Measurements from ENCODE around the gene NPR2. TPM values are rescaled to one million over a fixed set of nuclear protein-coding genes. Genes with fewer than 3 reads are reported as not detected.

Gene NPR2
- total RNA-seq, 1 donor from 2014 or later, result 24.2 TPM

DNA sequence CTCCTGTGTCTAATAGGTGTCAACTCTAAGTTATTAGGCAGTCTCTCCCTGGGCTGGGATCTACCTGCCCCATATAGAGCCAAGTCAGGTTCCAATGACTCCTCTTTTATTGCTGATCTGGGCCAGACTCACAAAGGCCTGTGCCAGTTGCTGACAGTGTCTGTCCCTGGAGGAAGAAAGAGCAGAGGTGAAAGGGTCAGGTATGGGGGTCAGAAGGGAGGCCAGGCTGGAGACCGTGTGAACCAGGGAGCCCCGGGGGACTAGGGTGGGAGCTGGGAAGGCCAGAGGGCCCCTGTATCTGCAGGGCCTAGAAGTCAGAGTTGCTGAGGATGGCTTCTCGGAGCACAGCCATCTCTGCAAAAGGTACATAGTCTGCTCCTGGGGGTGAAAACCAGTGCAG, 26.9 kb downstream of the NPR2 start:
- ATAC-seq (ENCODE audit: poor library complexity), result no peak
- DNase-seq, result no peak

DNA sequence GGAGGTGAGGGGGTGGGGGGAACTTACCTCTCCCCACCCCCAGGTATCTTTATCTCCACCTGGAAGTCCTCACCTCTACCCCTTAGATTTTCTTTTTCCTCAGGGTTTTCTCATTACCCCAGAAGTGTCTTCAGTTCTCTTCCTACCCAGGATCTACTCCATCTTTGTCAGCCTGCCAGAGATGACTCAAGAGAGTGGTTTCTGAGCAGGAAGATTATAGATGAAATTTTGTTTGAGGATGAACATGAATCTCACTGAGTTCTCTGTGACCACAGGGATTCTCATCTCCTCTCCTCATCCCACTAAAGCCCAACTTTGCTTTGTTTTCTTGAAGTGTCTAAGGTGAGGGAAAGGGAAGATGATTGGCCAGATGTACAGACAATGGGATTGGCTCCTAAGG, 28.7 kb downstream of the NPR2 start:
- no peak for ATAC-seq (ENCODE audit: poor library complexity)
- intact Hi-C loops (cut with DNase I), result no loop called here
- DNase-seq, result no peak

More for the DNA sequence above, 26.9 kb downstream of the NPR2 start:
- intact Hi-C loops (cut with DNase I), result no loop called here

DNA sequence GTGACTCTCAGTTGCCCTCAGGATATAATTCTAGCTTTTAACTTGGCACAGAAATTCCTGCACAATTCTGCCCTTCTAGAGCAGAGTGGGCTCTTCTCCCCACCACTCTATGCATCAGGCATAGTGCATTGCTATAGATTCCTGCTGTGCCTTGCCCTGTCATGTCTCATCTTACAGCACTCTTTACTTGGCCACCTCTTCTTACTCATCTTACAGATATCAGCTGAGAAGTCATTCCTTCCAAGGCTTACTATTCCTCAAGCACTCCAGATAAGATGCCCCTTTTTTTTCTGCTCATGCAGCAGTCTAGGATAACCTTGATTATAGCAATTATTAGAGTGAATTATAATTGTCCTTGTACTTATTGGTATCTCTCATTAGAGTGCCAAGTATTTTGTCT, 31.5 kb downstream of the NPR2 start:
- intact Hi-C loops (cut with DNase I), result no loop called here
- DNase-seq (no peak), ATAC-seq (ENCODE audit: poor library complexity) (no peak)

DNA sequence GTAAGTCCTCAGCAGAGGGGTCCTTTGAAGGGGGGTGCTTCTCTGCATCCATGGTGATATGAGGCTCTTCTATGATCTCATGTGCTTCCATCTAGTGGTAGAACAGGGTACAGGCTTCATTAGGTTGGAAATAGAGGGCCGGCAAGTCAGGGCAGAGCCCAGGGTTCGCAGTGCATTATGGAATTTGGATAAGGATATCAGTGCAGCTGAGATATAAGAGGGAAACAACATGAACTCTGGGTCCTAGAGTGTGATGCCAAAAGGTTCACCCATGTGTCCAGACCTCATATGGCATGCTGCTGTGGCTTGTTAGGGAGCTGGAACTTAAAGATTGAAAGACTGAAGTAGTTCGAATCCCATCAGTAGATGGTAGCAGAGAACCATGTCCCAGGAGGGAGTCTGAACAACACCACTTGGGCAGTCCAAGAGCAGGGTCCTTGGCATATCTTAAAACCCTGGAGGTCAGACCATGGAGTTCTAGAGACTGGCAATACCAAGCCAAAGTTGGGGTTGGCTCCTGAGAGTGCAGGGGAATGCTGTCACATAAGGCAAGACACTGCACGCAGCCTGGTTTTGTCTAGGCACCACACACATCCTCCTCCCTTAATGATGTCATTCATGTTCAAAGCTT, 34.8 kb downstream of the NPR2 start:
- ATAC-seq (ENCODE audit: poor library complexity), result peak; percentile 41
- intact Hi-C loops (cut with DNase I), result loop anchor here (5.0 kb wide), 1 partner anchor 34 kb away; the partner anchor contains the start of gene NPR2
- no peak for DNase-seq

DNA sequence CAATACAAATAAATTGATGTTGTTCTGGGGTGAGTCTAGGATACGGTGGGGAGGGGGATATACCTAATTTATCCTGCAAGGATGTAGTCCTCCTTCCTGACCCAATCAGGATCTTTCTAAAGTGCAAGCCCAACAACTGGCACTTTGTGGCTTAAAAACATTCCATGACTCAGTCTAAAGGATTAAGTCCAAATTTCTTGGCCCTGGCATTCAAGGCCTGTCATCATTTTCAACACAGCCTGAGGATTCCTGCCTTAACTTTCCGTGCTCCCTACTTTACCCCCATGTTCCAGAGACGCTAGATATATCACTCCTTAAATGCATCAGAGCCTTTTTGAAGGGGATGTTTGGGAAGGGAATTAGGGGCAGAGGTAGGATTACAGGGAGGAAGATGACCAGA, 36.1 kb downstream of the NPR2 start:
- intact Hi-C loops (cut with DNase I), result loop anchor here (5.0 kb wide), 1 partner anchor 35 kb away; the partner anchor contains the start of gene NPR2
- ATAC-seq (ENCODE audit: poor library complexity) (no peak), DNase-seq (no peak)

DNA sequence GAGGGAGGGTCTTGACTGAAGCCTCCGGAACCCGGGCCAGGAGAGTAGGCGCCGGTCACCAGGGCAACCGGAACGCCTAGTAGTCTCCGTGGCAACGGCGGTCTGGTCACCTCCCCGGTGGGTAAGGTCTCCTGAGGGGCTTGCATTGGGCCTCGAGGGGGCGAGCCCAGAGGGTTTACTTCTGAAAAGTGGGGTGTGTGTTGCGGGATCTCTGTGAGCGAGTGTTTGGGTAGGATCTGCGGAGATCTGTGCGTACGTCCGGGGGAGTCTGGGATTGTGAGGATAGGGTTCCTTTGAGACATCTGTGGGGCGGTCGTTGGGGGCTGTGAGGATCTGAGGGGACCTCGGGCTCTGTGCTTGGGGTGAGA, 37.3 kb downstream of the NPR2 start, which contains the start of gene FAM221B:
Gene FAM221B (minus strand): TSS at position 17 of the 368 bp plus-strand sequence. CDS start 2,571 bp downstream, outside the sequence.
- ATAC-seq (ENCODE audit: poor library complexity) (no peak), DNase-seq (no peak)
- intact Hi-C loops (cut with DNase I), result loop anchor here (5.0 kb wide), 1 partner anchor 36 kb away; the partner anchor contains the start of gene NPR2

DNA sequence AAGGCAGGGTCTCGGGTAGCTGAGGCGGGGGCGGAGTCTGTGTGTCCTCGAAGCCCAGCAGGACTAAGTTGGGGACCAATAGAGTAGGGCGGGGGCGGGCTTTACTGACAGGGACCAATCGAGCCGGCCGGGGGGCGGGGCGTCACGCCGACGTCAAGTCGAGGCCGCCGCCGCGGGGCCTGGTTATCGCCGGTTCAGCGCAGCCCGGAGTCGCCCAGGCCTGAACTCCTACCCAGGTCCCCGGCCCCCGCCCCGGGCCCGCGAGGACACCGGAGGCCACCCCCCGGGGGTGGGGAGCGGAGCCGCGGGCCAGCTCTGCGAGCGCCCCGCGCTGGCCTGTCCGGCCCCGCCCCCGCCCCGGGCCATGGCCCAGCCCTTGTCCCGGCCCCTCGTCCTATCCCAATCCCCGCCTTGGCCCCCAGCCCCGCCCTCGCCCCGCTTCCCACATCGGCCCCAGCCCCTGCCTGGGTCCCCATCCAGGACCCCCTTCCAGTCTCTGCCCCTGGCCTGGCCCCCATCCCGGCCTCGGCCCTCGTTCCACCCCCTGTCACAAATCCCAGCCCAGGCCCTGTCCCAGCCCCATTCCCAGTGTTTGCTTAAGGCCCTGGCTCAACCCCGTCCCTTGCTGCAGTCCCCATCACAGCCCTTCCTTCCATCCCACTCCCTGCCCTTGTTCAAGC, 37.8 kb downstream of the NPR2 start, which contains the start of gene TMEM8B:
Gene TMEM8B (plus strand): TSS at position 145 of the 680 bp plus-strand sequence. CDS start 220 bp downstream, at position 365.
- ATAC-seq (ENCODE audit: poor library complexity) (peak; percentile 93), DNase-seq (peak; percentile 99)
- intact Hi-C loops (cut with DNase I), result loop anchor here (5.0 kb wide), 1 partner anchor 37 kb away; the partner anchor contains the start of gene NPR2

DNA sequence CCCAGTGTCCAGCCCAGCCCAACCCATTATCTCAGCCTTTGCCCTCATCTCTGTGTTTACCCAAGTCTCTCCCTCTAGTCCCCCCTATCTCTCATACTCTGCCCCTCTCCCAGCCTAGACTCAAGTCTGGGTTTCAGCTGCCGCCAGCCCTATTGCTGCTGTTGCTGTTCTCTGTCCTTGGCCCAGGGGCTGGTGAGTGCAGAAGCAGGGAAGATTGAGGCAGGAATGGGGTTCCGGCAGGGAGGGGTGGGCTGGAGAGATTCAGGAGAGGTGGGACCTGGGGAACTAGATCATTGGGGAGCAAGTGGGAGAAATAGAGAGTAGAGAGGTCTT, 38.3 kb downstream of the NPR2 start:
- intact Hi-C loops (cut with DNase I), result loop anchor here (5.0 kb wide), 1 partner anchor 37 kb away; the partner anchor contains the start of gene NPR2
- ATAC-seq (ENCODE audit: poor library complexity) (no peak), DNase-seq (no peak)

DNA sequence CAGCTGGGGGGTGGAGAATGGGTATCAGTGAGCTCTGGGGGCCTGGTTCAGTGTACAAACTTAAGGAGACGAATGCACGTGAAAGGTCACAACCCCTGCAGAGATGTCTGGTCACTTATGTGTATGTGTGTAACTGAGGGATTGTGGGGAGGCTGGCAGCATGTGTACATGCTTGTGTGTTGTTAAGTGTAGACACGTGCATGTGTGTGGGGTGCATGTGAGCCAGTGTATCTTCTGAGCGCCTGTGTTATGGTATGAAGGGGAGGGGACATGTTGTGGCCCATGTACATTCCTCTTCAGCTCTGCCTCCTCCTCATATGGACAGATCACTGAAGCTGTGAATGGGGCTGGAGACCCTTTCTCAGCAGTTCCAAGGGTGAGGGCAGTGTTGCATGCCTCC, 39.6 kb downstream of the NPR2 start:
- intact Hi-C loops (cut with DNase I), result no loop called here
- ATAC-seq (ENCODE audit: poor library complexity) (no peak), DNase-seq (no peak)

DNA sequence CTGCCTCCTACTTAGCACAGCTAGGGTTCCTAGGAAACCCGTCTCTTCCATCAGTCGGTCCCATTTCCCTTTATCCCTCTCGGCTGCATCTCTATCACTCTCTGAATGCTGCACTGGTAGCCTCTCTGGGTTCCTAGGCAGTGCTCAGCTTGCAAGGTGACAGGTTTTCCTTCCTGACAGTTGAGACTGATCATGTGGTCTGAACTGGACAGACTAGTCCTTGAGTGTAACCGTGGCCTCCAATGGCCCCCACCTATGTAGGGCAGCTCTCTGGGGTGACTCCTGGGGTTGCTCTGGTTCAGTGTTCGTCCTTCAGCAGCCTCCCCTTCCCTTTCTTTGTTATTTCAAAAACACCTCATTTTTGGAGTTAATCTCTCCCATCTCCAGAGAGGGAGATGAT, 41.4 kb downstream of the NPR2 start:
- DNase-seq, result no peak
- intact Hi-C loops (cut with DNase I), result no loop called here
- no peak for ATAC-seq (ENCODE audit: poor library complexity)

DNA sequence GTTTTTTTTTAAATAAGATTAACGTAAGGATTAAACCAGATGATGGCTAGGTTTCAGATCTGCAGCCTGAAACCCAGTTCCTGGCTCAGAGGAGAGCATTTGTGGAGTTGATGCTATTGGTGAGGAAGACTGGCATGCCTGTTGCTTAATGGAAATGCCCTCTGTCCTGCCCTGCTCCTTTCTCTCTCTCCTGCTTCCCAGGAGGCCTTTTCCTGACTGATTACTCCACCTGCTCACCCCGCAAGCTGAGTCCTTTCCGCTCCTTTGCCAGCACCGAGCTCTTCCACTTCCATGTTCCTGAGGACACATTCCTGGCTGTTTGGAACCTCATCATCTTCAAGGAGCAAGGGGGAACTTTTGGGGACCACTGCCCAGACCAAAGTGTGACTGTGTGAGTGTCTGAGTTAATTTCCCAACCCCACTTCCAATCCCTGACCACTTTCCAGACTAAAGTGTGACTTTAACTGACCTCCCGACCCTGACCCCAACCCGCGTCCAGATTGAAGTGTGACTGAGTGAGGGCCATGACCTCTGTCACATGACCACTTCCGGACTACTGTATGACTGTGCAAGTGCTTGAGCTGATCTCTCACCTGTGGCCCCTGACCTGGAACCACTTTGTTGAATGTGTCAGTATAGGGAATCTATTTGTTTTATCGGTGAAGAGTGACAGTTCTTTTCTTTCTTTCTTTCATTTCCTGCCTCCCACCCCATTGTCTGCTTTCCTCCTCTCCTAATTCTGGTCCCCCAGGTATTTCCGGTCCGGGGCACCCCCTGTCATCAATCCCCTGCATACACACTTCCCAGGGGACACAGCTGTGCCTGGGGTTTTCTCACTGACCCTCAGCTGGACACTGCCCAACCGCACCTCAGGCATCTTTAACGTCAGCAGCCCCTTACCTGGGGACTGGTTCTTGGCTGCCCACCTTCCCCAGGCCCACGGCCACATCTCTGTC, 43.1 kb downstream of the NPR2 start:
- intact Hi-C loops (cut with DNase I), result no loop called here
- DNase-seq, result no peak
- ATAC-seq (ENCODE audit: poor library complexity), result no peak

DNA sequence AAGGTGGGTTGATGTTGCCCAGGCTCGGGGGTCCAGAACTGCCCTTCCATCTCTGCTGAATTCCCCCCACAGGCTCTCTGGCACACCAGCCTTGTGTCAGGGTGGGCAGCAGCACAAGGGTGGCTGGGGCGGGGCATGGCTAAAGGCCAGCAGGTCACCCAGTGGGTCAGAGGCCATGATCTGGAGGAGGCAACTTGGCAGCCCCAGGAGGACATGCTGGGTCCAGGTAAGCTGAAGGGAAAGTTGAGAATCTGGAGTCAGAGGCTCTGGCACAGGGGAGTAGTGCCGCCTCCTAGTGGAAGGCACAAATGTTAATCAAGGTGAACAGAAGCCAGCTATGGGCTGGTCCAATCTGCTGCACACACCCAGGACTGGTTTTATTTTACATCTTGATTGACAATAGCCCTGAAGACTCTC, 43.8 kb downstream of the NPR2 start:
- no peak for ATAC-seq (ENCODE audit: poor library complexity)
- DNase-seq, result no peak
- intact Hi-C loops (cut with DNase I), result no loop called here

DNA sequence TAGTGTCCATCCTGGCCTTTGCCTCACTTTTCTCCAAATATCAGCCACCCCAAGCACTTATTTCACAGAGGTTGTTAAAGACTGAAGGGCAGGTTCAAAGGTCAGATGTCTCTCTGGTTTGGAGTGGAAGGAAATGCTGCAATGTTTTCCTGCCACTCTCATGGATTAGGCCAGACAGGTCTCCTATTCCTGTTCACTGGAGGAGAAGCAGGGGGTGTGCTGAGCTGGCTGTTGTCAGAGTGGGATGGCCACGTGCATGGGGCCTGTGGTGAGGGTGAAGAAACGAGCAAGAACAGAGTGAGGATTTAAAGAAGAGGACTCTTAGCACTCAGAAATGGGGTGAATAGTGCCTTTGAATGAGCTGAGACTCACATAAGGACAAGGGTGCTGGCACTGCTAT, 44.4 kb downstream of the NPR2 start:
- no peak for ATAC-seq (ENCODE audit: poor library complexity)
- no peak for DNase-seq
- intact Hi-C loops (cut with DNase I), result no loop called here

DNA sequence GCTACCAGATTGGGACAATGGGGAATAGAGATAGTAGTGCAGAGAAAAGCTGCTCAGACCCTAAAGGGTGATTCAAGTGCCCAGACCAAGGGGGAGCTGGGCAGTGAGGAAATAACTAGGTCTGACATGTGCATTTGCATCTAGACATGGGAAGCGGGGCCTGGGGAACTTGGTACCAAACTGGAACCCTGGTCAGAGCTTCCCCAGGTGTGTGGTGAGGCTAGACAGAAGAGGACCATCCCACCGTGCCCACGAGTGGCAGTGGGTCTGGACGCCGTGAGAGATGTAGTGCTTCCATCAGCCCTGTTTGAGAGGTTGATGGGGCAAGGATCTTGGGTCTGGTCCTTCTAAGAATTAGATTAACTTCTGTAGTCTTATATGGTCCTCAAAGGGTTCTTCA, 45.2 kb downstream of the NPR2 start:
- intact Hi-C loops (cut with DNase I), result no loop called here
- no peak for ATAC-seq (ENCODE audit: poor library complexity)
- DNase-seq, result no peak

DNA sequence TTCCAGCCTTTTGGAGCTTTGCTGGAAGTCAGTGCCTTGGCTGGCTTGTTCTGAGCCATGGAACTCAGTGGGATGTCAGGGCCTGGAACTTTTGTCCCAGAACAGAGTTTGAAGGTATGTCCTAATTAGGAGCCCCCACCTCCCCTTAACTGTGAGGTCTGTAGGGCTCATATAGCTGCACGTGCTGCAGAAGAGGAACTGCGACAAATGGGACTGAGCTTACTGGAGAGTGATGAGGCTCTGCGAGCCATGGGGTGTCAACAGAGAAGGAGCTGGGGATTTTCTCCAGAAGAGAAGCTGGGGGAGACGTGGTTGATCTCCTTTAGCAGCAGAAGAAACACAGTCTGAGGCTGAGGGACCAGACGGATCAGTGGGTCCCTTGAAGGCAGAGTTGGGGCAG, 48.5 kb downstream of the NPR2 start:
- intact Hi-C loops (cut with DNase I), result no loop called here
- no peak for DNase-seq

DNA sequence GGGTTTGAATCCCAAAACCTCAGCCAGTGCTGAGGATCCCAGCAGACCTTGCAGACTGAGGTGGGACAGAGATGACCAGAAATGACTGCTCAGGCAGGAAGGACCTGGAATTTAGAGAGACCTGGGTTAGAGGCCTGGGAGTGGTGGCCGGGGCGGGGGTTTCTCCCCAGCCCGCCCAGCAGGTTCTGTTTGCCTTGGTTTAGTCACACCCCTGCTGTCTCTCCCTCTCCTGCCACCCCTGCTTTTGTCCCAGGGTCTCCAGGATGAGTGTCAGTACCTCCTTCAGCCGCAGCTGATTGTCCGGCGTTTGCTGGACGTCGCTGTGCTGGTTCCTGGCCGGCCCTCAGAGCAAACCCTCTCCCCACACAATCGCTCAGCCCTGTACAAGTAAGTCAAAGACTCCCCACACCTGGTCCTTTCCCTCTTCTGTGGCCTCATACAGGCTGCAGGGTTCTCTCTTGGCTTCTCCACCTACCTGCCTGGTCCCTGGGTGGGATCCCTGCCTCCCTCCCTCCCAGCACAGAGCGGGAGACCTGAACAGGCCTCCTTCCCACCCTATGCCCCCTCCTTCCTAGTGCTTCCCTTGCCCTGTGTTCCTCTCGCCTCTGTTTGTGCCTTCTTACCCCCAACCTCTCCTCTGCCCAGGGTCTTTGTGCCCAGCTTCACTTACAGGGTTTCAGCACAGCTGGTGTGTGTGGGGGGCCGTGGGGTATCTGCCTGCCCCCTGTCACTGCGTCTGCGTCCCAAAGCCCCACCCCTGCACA, 49.7 kb downstream of the NPR2 start:
- ATAC-seq (ENCODE audit: poor library complexity), result no peak
- intact Hi-C loops (cut with DNase I), result no loop called here
- no peak for DNase-seq

More for the DNA sequence above, 48.5 kb downstream of the NPR2 start:
- no peak for ATAC-seq (ENCODE audit: poor library complexity)

DNA sequence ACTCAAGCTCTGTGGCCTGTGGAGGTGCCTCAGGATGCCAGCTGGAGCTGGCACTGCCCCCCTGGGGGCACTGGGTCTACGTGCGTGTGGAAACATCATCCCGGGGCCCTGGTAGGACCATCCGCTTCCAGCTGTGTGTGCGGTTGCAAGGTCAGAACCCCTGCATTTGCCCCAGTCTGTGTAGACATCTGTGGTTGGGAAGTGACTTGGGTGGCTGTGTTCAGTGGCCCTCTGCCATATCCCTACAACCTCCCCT, 50.2 kb downstream of the NPR2 start:
- intact Hi-C loops (cut with DNase I), result no loop called here
- ATAC-seq (ENCODE audit: poor library complexity) (no peak), DNase-seq (no peak)

DNA sequence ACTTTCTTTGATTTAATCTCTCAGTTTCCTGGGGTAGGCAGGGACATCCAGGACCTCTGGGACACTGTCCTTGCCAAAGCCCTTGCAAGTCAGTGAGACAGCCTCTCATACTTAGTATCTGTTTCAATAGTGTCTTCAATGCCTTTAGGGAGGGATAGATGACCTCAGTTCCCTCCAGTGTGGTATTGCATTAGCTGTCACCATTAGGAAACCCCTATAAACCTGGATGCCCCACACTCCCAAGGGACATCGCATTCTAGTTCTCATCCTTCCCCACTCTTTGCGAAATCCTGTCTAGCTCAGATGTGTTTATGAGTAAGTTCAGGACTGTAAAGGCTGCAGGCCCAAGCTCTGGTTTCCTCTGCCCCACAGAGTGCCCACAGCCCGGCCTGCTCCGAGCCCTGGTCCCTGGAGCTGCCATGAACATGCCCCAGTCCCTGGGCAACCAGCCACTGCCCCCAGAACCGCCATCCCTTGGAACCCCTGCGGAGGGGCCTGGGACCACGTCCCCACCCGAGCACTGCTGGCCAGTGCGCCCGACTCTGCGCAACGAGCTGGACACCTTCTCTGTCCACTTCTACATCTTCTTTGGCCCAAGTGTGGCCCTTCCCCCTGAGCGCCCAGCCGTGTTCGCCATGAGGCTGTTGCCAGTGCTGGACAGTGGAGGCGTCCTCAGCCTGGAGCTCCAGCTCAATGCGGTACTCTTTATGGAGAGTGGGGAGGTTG, 50.8 kb downstream of the NPR2 start:
- intact Hi-C loops (cut with DNase I), result no loop called here
- DNase-seq, result no peak
- no peak for ATAC-seq (ENCODE audit: poor library complexity)

Measured in Right ventricle myocardium superior (tissue), 1 donor.